Cardiac fibroblast (primary cell): ENCODE results near the gene DGCR6.
"Not testable (repeated sequence)": the region's sequence is repeated elsewhere in the genome, so short reads cannot be mapped to it uniquely, and the experiment has no call there.

Source experiments
- DNase-seq, 2 donors: peaks; one replicate each; pipeline versions ENCODE4 v3.0.0 to v3.0.0-alpha.2; 2010; ENCODE audit warnings: low read depth in 2 of 2
- H3K4me3 ChIP-seq, 2 donors: replicated peaks in 1 of 2; 1 replicate in 1 of 2; 2 replicates in 1 of 2; pipeline ENCODE4 v1.5.1; 2011; ENCODE audit warnings: low read depth in 2 of 2, low read length in 2 of 2, mild to moderate bottlenecking in 2 of 2, moderate library complexity in 1 of 2
- CTCF ChIP-seq: IDR thresholded peaks from one replicate; pipeline ENCODE4 v1.5.1; 2011; ENCODE audit warnings: low read depth, mild to moderate bottlenecking, low read length, inconsistent platforms

Gene DGCR6

GRCh38 chr22:18950141-18950540, 44.0 kb downstream of the DGCR6 start:
- no peak overlapping the region for H3K4me3 ChIP-seq
- no peak for TF ChIP-seq CTCF
- DNase-seq: no peak

GRCh38 chr22:18952022-18952421, 45.9 kb downstream of the DGCR6 start:
- no peak for DNase-seq
- no peak overlapping the region for H3K4me3 ChIP-seq
- TF ChIP-seq CTCF: no peak

GRCh38 chr22:18953128-18953527, 47.0 kb downstream of the DGCR6 start:
- DNase-seq, H3K4me3 ChIP-seq: not testable (repeated sequence)

GRCh38 chr22:18954303-18954989, 48.3 kb downstream of the DGCR6 start:
- DNase-seq: peak; percentile 54 to 61
- peak; percentile 86 for TF ChIP-seq CTCF
- not testable (repeated sequence) for H3K4me3 ChIP-seq

GRCh38 chr22:18954990-18955571, 49.0 kb downstream of the DGCR6 start:
- H3K4me3 ChIP-seq: no peak overlapping the region
- TF ChIP-seq CTCF: no peak
- DNase-seq: no peak

- H3K4me3 ChIP-seq: no peak overlapping the region
- no peak for TF ChIP-seq CTCF
- DNase-seq: no peak
Measured at GRCh38 chr22:18955696-18956095, 49.6 kb downstream of the DGCR6 start.

- not testable (repeated sequence) for H3K4me3 ChIP-seq, DNase-seq
Measured at GRCh38 chr22:18956121-18956895, 50.2 kb downstream of the DGCR6 start.

GRCh38 chr22:18956956-18957355, 50.8 kb downstream of the DGCR6 start:
- H3K4me3 ChIP-seq, DNase-seq: not testable (repeated sequence)

- not testable (repeated sequence) for DNase-seq
Measured at GRCh38 chr22:18957621-18958320, 51.7 kb downstream of the DGCR6 start.

GRCh38 chr22:18958321-18958705, 52.2 kb downstream of the DGCR6 start:
- DNase-seq: not testable (repeated sequence)

More at GRCh38 chr22:18957621-18958320, 51.7 kb downstream of the DGCR6 start:
- H3K4me3 ChIP-seq: not testable (repeated sequence)

GRCh38 chr22:18958738-18959137, 52.6 kb downstream of the DGCR6 start:
- H3K4me3 ChIP-seq: not testable (repeated sequence)
- peak; percentile 7 to 10 for DNase-seq

More at GRCh38 chr22:18958321-18958705, 52.2 kb downstream of the DGCR6 start:
- not testable (repeated sequence) for H3K4me3 ChIP-seq
